T-cell (primary cell): ENCODE measurements around the gene CCDC86. TPM values are rescaled to one million over a fixed set of nuclear protein-coding genes. Genes with fewer than 3 reads are reported as not detected.

Source experiments
- ATAC-seq, 4 experiments: fragments of 200-7000 bp in 3 of 4; fragments of 150-1000 bp in 1 of 4; cut with Tn5 transposase; replicated peaks in 1 of 4; 1 replicate in 3 of 4; 2 replicates in 1 of 4; pipeline ENCODE4 v1.10.0; 2021; ENCODE audit warnings: moderate library complexity in 3 of 4, mild to moderate bottlenecking in 2 of 4, moderate number of reproducible peaks in 1 of 4
- CTCF ChIA-PET, 2 donors: fragments of 300-600 bp; sonication (Branson Sonifier 250); formaldehyde crosslinking; loops; one replicate each; lab custom pipeline; 2022; ENCODE audit warnings: antibody characterized with exemption in 2 of 2; lab: Charles Lee
- POLR2A ChIA-PET, 2 donors: fragments of 300-600 bp; sonication (Branson Sonifier 250); formaldehyde crosslinking; loops; one replicate each; lab custom pipeline; 2022; ENCODE audit warnings: antibody characterized with exemption in 2 of 2; lab: Charles Lee
- DNase-seq, 35 experiments: peaks; one replicate each; pipeline versions ENCODE4 v3.0.0 to v3.0.0-alpha.2; 2013 to 2023
- H3K27ac ChIP-seq: one replicate; pipeline ENCODE4 v1.5.1; 2013; ENCODE audit warnings: low read length
- H3K27me3 ChIP-seq, 2 experiments: replicated peaks in 1 of 2; 1 replicate in 1 of 2; 2 replicates in 1 of 2; pipeline versions ENCODE4 v1.6.1 to v1.7.0; 2013; ENCODE audit warnings: low read length in 1 of 2, mixed read lengths in 1 of 2; ENCODE audit not compliant: control insufficient read depth in 2 of 2, insufficient read depth in 2 of 2; ENCODE audit errors: extremely low read depth in 1 of 2
- H3K36me3 ChIP-seq, 2 donors: 1 replicate in 1 of 2; 2 replicates in 1 of 2; pipeline versions ENCODE4 v1.6.1 to v1.7.0; 2013; ENCODE audit warnings: low read length in 1 of 2; ENCODE audit not compliant: control insufficient read depth in 2 of 2, insufficient read depth in 1 of 2; ENCODE audit errors: extremely low read depth in 1 of 2
- H3K4me1 ChIP-seq, 2 experiments: 1 replicate in 1 of 2; 2 replicates in 1 of 2; pipeline versions ENCODE4 v1.6.1 to v1.7.0; 2013; ENCODE audit warnings: low read length in 2 of 2, mixed read lengths in 1 of 2; ENCODE audit not compliant: insufficient read depth in 2 of 2, control insufficient read depth in 1 of 2; ENCODE audit errors: extremely low read depth in 1 of 2
- H3K4me3 ChIP-seq, 2 donors: 1 replicate in 1 of 2; 2 replicates in 1 of 2; pipeline versions ENCODE4 v1.5.1 to v1.7.0; 2013; ENCODE audit warnings: mild to moderate bottlenecking in 2 of 2, low read length in 1 of 2, moderate library complexity in 1 of 2; ENCODE audit not compliant: control insufficient read depth in 1 of 2; ENCODE audit errors: extremely low read depth in 1 of 2
- H3K9me3 ChIP-seq: 2 replicates; pipeline ENCODE4 v1.7.0; 2013
- H3K27ac Mint-ChIP-seq, 2 donors: one replicate each; pipeline ENCODE4 v1.8.0; 2020 to 2021; ENCODE audit warnings: mild to moderate bottlenecking in 2 of 2, mixed read lengths in 2 of 2
- H3K27me3 Mint-ChIP-seq, 2 donors: one replicate each; pipeline ENCODE4 v1.8.0; 2021 to 2022; ENCODE audit warnings: mixed read lengths in 2 of 2
- H3K36me3 Mint-ChIP-seq: one replicate; pipeline ENCODE4 v1.8.0; 2021; ENCODE audit warnings: mixed read lengths
- H3K4me1 Mint-ChIP-seq, 3 donors: one replicate each; pipeline ENCODE4 v1.8.0; 2020 to 2022; ENCODE audit warnings: mixed read lengths in 3 of 3, mild to moderate bottlenecking in 1 of 3
- H3K4me3 Mint-ChIP-seq, 3 donors: one replicate each; pipeline ENCODE4 v1.8.0; 2020 to 2022; ENCODE audit warnings: mild to moderate bottlenecking in 3 of 3, mixed read lengths in 3 of 3, moderate library complexity in 3 of 3
- H3K9me3 Mint-ChIP-seq, 3 donors: one replicate each; pipeline ENCODE4 v1.8.0; 2020 to 2022; ENCODE audit warnings: mixed read lengths in 3 of 3
- WGBS: methylation state at CpG from one replicate; pipeline ENCODE4 v1.1.5; 2013; ENCODE audit warnings: missing lambda C conversion rate; ENCODE audit not compliant: insufficient coverage; 5-methylcytosine and 5-hydroxymethylcytosine counted together
- total RNA-seq, 35 experiments: library from RNA in 6 of 35; stranded (reverse) in 6 of 35; fragments of 120-200 nt in 1 of 35; gene quantifications; one replicate each; pipeline versions ENCODE4 v1.2.1 to v1.2.4 and lab custom pipeline; 2013 to 2026

Gene CCDC86
- total RNA-seq, 5 donors from 2014 or later (not counting 1 experiment from before 2014, with no cell fraction given): 11.6 to 20.7 (median 16.3) TPM

DNA sequence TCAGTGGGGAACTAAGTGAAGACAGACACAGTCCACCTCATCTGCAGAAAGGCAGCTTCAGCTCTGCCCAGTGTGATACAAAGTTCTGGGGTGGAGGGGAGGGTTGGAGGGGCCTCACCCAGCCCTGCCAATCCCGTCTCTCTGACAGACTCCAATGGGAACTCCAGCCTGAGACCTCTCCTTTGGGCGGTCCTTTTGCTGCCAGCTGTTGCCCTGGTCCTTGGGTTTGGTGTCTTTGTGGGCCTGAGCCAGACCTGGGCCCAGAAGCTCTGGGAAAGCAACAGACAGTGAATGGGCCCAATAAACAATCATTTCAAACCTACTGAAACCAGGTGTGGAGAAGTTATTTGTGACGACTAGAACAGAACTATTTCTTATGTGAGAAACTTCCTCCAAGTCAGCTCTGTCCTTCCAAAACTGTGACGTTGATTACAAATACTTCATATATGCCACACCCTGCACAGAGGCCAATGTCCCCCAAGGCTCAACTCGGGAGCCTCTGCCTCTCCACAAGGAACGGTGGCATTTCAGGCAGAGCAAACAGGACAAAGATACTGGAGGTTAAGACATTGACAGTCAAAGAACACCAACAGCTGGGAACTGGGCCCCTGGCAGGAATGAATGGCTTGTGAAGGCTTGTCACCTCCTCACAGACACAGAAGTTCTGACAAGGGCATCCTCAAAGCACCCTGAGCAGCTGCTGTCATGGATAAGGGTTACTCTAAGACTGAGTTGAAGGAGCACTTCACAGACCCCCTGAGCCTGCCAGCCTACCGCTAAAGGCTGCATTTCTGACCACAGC lies 33.7 kb downstream of the CCDC86 start:
- Histone ChIP-seq H3K9me3 (no peaks in the 10 kb centered on the region), H3K4me3 (no peak overlapping the region), H3K36me3 (peaks cover 0 to 18% of the 10 kb centered on the region in 2 donors), H3K27me3 (peaks cover 0 to 13% of the 10 kb centered on the region in 2 experiments), H3K27ac (no peak overlapping the region), H3K4me1 (peaks cover 8 to 32% of the 10 kb centered on the region in 2 experiments)
- Mint-ChIP-seq H3K27ac (no peak overlapping the region), H3K4me3 (no peak overlapping the region), H3K27me3 (no peaks in the 10 kb centered on the region), H3K9me3 (no peaks in the 10 kb centered on the region), H3K4me1 (peaks cover 17 to 18% (median 17%) of the 10 kb centered on the region in 3 donors), H3K36me3 (peaks cover 17% of the 10 kb centered on the region)
- DNase-seq (no peak), ATAC-seq (no peak)
- ChIA-PET POLR2A (no interaction called here), CTCF (interaction anchor here in 1 of 2 donors (0.5 kb wide), 1 partner anchor 75 kb away, joined by 6 read pairs; no protein-coding TSS in a partner anchor)
- WGBS: 92% methylated on average over 5 of the region's 7 CpGs

DNA sequence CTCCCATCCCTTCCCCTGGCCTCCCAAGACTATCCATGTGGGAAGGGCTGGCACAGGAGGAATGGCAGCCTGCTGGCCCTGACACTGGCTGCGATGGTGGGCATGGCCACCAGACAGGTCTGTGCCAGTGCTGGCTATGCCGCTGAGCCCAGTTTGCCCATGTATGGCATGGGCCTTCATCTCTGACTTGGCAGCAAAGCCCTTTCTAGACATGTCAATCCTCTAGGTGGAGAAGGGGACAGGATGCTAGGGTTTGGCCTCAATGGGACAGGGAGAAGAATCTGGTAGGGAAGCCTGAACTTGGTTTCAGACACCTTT lies 34.2 kb downstream of the CCDC86 start:
- no peak overlapping the region for H3K4me3 Mint-ChIP-seq
- Histone ChIP-seq H3K36me3 (peaks cover 0 to 21% of the 10 kb centered on the region in 2 donors), H3K4me3 (no peak overlapping the region), H3K9me3 (no peaks in the 10 kb centered on the region), H3K27me3 (peaks cover 0 to 8% of the 10 kb centered on the region in 2 experiments), H3K27ac (no peak overlapping the region), H3K4me1 (peaks cover 5 to 26% of the 10 kb centered on the region in 2 experiments)
- DNase-seq (no peak), ATAC-seq (no peak)
- H3K4me1 Mint-ChIP-seq: peaks cover 13% of the 10 kb centered on the region in 3 donors
- no peak overlapping the region for H3K27ac Mint-ChIP-seq
- ChIA-PET CTCF (interaction anchor here in 1 of 2 donors (0.5 kb wide), 1 partner anchor 76 kb away, joined by 6 read pairs; no protein-coding TSS in a partner anchor), POLR2A (no interaction called here)
- H3K36me3 Mint-ChIP-seq: peaks cover 22% of the 10 kb centered on the region
- H3K27me3 Mint-ChIP-seq: no peaks in the 10 kb centered on the region
- 100% methylated on average over 1 of the region's 2 CpGs for WGBS
- no peaks in the 10 kb centered on the region for H3K9me3 Mint-ChIP-seq

- Histone ChIP-seq H3K9me3 (no peaks in the 10 kb centered on the region), H3K27ac (no peak overlapping the region), H3K4me3 (no peak overlapping the region), H3K4me1 (peaks cover 0 to 3% of the 10 kb centered on the region in 2 experiments), H3K36me3 (peaks cover 0 to 21% of the 10 kb centered on the region in 2 donors), H3K27me3 (no peaks in the 10 kb centered on the region)
- 100% methylated on average over 2 of the region's 5 CpGs for WGBS
- ChIA-PET CTCF (interaction anchor here in 1 of 2 donors (0.6 kb wide), 1 partner anchor 34 kb away, joined by 5 read pairs; no protein-coding TSS in a partner anchor), POLR2A (no interaction called here)
- H3K36me3 Mint-ChIP-seq: peaks cover 39% of the 10 kb centered on the region
- H3K27ac Mint-ChIP-seq: no peak overlapping the region
- ATAC-seq: no peak
- no peaks in the 10 kb centered on the region for H3K9me3 Mint-ChIP-seq
- no peak overlapping the region for H3K4me3 Mint-ChIP-seq
- DNase-seq: no peak
- H3K4me1 Mint-ChIP-seq: peaks cover 3 to 5% (median 3%) of the 10 kb centered on the region in 3 donors
- no peaks in the 10 kb centered on the region for H3K27me3 Mint-ChIP-seq
Measured at GRCh38 chr11:60878245-60879101, 36.6 kb downstream of the CCDC86 start.

DNA sequence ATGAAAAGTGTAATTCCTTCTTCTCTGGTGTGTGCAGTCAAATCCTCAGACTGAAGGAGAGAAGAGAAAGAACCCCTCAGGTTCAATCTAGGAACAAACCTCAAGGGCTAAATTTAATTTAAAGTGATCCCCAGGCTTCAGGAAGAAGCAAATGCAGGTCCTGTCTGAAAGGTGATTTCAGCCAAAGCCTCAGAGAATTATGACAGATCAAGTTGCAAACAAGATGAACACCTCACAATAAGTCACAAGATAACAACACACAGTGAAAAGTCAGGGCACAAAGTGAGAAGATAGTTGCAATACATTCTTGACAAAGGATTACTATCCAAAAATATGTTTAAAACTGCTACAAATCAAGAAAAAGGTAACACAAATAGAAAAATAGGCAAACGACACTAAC lies 37.2 kb downstream of the CCDC86 start:
- POLR2A ChIA-PET: no interaction called here

DNA sequence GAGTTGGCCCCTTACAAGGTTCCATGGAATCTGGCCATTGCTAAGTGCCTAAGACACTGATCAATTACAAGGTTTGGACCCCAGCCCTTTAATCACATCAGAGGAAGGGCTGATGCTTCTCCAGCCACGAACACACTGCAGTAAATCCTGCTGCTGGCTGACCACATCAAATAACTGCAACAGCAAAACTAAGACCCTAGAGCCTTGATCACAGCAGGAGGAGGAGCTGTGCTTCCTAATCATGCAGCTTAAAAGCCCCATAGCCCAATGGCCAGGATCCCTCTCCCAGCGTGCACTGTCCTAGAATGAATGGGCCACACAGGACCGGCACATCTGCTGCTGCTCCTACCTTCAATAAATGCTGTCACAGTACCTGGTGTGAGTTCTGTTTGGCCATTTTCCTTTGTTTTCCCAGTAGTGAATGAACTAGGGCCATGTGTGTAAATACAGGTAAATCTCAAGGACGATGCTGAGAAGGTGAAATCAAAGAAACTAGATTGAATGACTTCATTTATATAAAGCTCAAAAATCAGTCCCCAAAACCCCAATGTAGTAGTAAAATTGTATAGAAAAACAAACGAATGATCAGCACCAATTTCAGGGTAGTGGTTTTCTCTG lies 38.2 kb downstream of the CCDC86 start:
- no peaks in the 10 kb centered on the region for H3K4me1 ChIP-seq
- ChIA-PET POLR2A (no interaction called here), CTCF (no interaction called here)
- Mint-ChIP-seq H3K36me3 (peaks cover 48% of the 10 kb centered on the region), H3K9me3 (no peaks in the 10 kb centered on the region), H3K4me1 (peaks cover 0 to 6% (median 6%) of the 10 kb centered on the region in 3 donors), H3K27me3 (no peaks in the 10 kb centered on the region), H3K4me3 (no peak overlapping the region), H3K27ac (no peak overlapping the region)
- no peak overlapping the region for H3K27ac ChIP-seq
- H3K27me3 ChIP-seq: no peaks in the 10 kb centered on the region
- H3K4me3 ChIP-seq: no peak overlapping the region
- H3K36me3 ChIP-seq: peaks cover 0 to 21% of the 10 kb centered on the region in 2 donors
- DNase-seq (no peak), ATAC-seq (no peak)
- WGBS: no CpG with 5 or more reads among the region's 5 CpGs
- H3K9me3 ChIP-seq: no peaks in the 10 kb centered on the region

More for the DNA sequence above, 37.2 kb downstream of the CCDC86 start:
- WGBS: no CpG with 5 or more reads among the region's 1 CpG
- Histone ChIP-seq H3K4me1 (no peaks in the 10 kb centered on the region), H3K4me3 (no peak overlapping the region), H3K36me3 (peaks cover 0 to 21% of the 10 kb centered on the region in 2 donors), H3K27ac (no peak overlapping the region), H3K9me3 (no peaks in the 10 kb centered on the region), H3K27me3 (no peaks in the 10 kb centered on the region)
- H3K36me3 Mint-ChIP-seq: peaks cover 44% of the 10 kb centered on the region
- H3K9me3 Mint-ChIP-seq: no peaks in the 10 kb centered on the region
- H3K27ac Mint-ChIP-seq: no peak overlapping the region
- ATAC-seq (no peak), DNase-seq (no peak)
- H3K4me3 Mint-ChIP-seq: no peak overlapping the region
- CTCF ChIA-PET: no interaction called here
- peaks cover 0 to 8% (median 6%) of the 10 kb centered on the region in 3 donors for H3K4me1 Mint-ChIP-seq
- no peaks in the 10 kb centered on the region for H3K27me3 Mint-ChIP-seq
